Loucy (cell line): Measurements from ENCODE around the gene SYT8.

Experiments
- H2AFZ ChIP-seq: fragments of 200-600 bp; sonication (generic); 2 replicates; pipeline ENCODE4 v1.6.0; 2016; ENCODE audit warnings: antibody characterized with exemption, mild to moderate bottlenecking, low read length, moderate library complexity
- H3F3A ChIP-seq: fragments of 200-600 bp; 2 replicates; pipeline ENCODE4 v1.6.0; 2016; ENCODE audit warnings: antibody characterized with exemption, low read depth, mild to moderate bottlenecking
- H3K27me3 ChIP-seq: fragments of 200-600 bp; sonication (generic); 2 replicates; pipeline ENCODE4 v1.6.1; 2014; ENCODE audit warnings: low read length, mild to moderate bottlenecking; ENCODE audit not compliant: insufficient read depth, poor library complexity, severe bottlenecking
- H3K36me3 ChIP-seq: fragments of 200-600 bp; sonication (generic); 2 replicates; pipeline ENCODE4 v1.6.1; 2016; ENCODE audit warnings: low read length; ENCODE audit not compliant: insufficient read depth
- H3K4me1 ChIP-seq: fragments of 200-600 bp; sonication (generic); 2 replicates; pipeline ENCODE4 v1.5.1; 2014; ENCODE audit warnings: low read length, mild to moderate bottlenecking; ENCODE audit not compliant: insufficient read depth, poor library complexity, severe bottlenecking
- H3K4me2 ChIP-seq: fragments of 200-600 bp; sonication (generic); 2 replicates; pipeline ENCODE4 v1.6.0; 2014; ENCODE audit warnings: antibody characterized with exemption, low read length, low read depth, mild to moderate bottlenecking; ENCODE audit not compliant: poor library complexity, severe bottlenecking
- H3K4me3 ChIP-seq: fragments of 200-600 bp; sonication (generic); 2 replicates; pipeline ENCODE4 v1.5.1; 2014; ENCODE audit warnings: low read length, mild to moderate bottlenecking, mixed read lengths; ENCODE audit not compliant: poor library complexity, severe bottlenecking
- H3K79me2 ChIP-seq: fragments of 200-600 bp; sonication (generic); 2 replicates; pipeline ENCODE4 v1.6.1; 2014; ENCODE audit warnings: low read length; ENCODE audit not compliant: insufficient read depth
- H3K9ac ChIP-seq: fragments of 200-600 bp; sonication (generic); 2 replicates; pipeline ENCODE4 v1.6.0; 2014; ENCODE audit warnings: mild to moderate bottlenecking, low read depth, low read length, moderate library complexity; ENCODE audit not compliant: poor library complexity, severe bottlenecking
- H3K9me2 ChIP-seq: fragments of 200-600 bp; sonication (generic); replicated peaks from 2 replicates; pipeline ENCODE4 v1.6.1; 2016; ENCODE audit warnings: low read depth, low read length, mixed read lengths
- H3K9me3 ChIP-seq: fragments of 200-600 bp; sonication (generic); 2 replicates; pipeline ENCODE4 v1.6.1; 2014; ENCODE audit warnings: mild to moderate bottlenecking, antibody characterized with exemption, low read length, low read depth; ENCODE audit not compliant: insufficient read depth
- H4K20me1 ChIP-seq: fragments of 200-600 bp; sonication (generic); 2 replicates; pipeline ENCODE4 v1.6.0; 2014; ENCODE audit warnings: antibody characterized with exemption, low read length, mild to moderate bottlenecking; ENCODE audit not compliant: insufficient read depth, poor library complexity, severe bottlenecking
- CTCF ChIP-seq: fragments of 200-600 bp; sonication (generic); conservative IDR thresholded peaks from 2 replicates; pipeline ENCODE4 v1.5.1; 2014; ENCODE audit warnings: mild to moderate bottlenecking, antibody characterized with exemption, low read length
- EZH2phosphoT487 ChIP-seq: fragments of 200-600 bp; IDR thresholded peaks from 2 replicates; pipeline ENCODE4 v1.6.1; 2018; ENCODE audit warnings: antibody characterized with exemption, mild to moderate bottlenecking, moderate library complexity, borderline replicate concordance

SYT8 gene

GRCh38 chr11:1824221-1825038 is 10.4 kb upstream of the SYT8 start:
- peaks cover 8% of the 10 kb centered on the region for H3K4me1 ChIP-seq
- no peaks in the 10 kb centered on the region for H3K27me3 ChIP-seq
- H2AFZ ChIP-seq = no peak overlapping the region
- no peaks in the 10 kb centered on the region for H3F3A ChIP-seq
- H3K36me3 ChIP-seq = no peaks in the 10 kb centered on the region
- TF ChIP-seq EZH2phosphoT487 (no peak), CTCF (no peak)
- H3K4me3 ChIP-seq = no peak overlapping the region
- H4K20me1 ChIP-seq = no peaks in the 10 kb centered on the region
- no peak overlapping the region for H3K9ac ChIP-seq
- H3K79me2 ChIP-seq = no peaks in the 10 kb centered on the region
- no peaks in the 10 kb centered on the region for H3K9me3 ChIP-seq
- H3K4me2 ChIP-seq = no peak overlapping the region
- no peaks in the 10 kb centered on the region for H3K9me2 ChIP-seq

GRCh38 chr11:1825039-1825740 is 9.6 kb upstream of the SYT8 start:
- Histone ChIP-seq H3K9me2 (no peaks in the 10 kb centered on the region), H2AFZ (no peak overlapping the region), H3K4me3 (no peak overlapping the region), H3K9me3 (no peaks in the 10 kb centered on the region), H3K27me3 (no peaks in the 10 kb centered on the region), H4K20me1 (no peaks in the 10 kb centered on the region), H3K36me3 (no peaks in the 10 kb centered on the region), H3K4me2 (no peak overlapping the region), H3F3A (no peaks in the 10 kb centered on the region), H3K4me1 (peaks cover 9% of the 10 kb centered on the region), H3K79me2 (no peaks in the 10 kb centered on the region), H3K9ac (no peak overlapping the region)
- no peak for TF ChIP-seq CTCF
- no peak for TF ChIP-seq EZH2phosphoT487

- Histone ChIP-seq H3K79me2 (no peaks in the 10 kb centered on the region), H3K9me2 (no peaks in the 10 kb centered on the region), H3F3A (no peaks in the 10 kb centered on the region), H4K20me1 (no peaks in the 10 kb centered on the region), H3K9me3 (no peaks in the 10 kb centered on the region), H3K4me3 (no peak overlapping the region), H3K36me3 (no peaks in the 10 kb centered on the region), H2AFZ (no peak overlapping the region), H3K4me1 (peaks cover 13% of the 10 kb centered on the region), H3K9ac (no peak overlapping the region), H3K27me3 (no peaks in the 10 kb centered on the region), H3K4me2 (no peak overlapping the region)
- TF ChIP-seq CTCF = no peak
- TF ChIP-seq EZH2phosphoT487 = no peak
Measured at GRCh38 chr11:1825785-1826451, 8.9 kb upstream of the SYT8 start.
